ENCODE results near the gene CCDC97.

- no peak for TF ChIP-seq RAD21 (conservative IDR thresholded peaks at IDR 0.05)
- TF ChIP-seq, protein P1, sequence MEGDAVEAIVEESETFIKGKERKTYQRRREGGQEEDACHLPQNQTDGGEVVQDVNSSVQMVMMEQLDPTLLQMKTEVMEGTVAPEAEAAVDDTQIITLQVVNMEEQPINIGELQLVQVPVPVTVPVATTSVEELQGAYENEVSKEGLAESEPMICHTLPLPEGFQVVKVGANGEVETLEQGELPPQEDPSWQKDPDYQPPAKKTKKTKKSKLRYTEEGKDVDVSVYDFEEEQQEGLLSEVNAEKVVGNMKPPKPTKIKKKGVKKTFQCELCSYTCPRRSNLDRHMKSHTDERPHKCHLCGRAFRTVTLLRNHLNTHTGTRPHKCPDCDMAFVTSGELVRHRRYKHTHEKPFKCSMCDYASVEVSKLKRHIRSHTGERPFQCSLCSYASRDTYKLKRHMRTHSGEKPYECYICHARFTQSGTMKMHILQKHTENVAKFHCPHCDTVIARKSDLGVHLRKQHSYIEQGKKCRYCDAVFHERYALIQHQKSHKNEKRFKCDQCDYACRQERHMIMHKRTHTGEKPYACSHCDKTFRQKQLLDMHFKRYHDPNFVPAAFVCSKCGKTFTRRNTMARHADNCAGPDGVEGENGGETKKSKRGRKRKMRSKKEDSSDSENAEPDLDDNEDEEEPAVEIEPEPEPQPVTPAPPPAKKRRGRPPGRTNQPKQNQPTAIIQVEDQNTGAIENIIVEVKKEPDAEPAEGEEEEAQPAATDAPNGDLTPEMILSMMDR (IDR thresholded peaks at IDR 0.05; ENCODE audit: poor library complexity, severe bottlenecking), result no peak
- no peak for TF ChIP-seq MXI1 (conservative IDR thresholded peaks at IDR 0.05; ENCODE audit: poor library complexity, severe bottlenecking)
Observed at GRCh38 chr19:41300555-41300954, 9.4 kb upstream of the CCDC97 start.

All from neural cell (in vitro differentiated cells).